NCI-H146 treated with DMSO at 0.1 percent for 48 hours (cell line): ENCODE data around the gene CCDC9.
A peak's percentile ranks its signal among the peaks of the same experiment; 100 is the strongest.
"Not testable (repeated sequence)": the region's sequence is repeated elsewhere in the genome, so short reads cannot be mapped to it uniquely, and the experiment has no call there.

Experiments
- DNase-seq: peaks from one replicate; lab custom pipeline; 2025; ENCODE audit not compliant: unreplicated experiment; lab: John Stamatoyannopoulos, UW

The CCDC9 gene

DNA sequence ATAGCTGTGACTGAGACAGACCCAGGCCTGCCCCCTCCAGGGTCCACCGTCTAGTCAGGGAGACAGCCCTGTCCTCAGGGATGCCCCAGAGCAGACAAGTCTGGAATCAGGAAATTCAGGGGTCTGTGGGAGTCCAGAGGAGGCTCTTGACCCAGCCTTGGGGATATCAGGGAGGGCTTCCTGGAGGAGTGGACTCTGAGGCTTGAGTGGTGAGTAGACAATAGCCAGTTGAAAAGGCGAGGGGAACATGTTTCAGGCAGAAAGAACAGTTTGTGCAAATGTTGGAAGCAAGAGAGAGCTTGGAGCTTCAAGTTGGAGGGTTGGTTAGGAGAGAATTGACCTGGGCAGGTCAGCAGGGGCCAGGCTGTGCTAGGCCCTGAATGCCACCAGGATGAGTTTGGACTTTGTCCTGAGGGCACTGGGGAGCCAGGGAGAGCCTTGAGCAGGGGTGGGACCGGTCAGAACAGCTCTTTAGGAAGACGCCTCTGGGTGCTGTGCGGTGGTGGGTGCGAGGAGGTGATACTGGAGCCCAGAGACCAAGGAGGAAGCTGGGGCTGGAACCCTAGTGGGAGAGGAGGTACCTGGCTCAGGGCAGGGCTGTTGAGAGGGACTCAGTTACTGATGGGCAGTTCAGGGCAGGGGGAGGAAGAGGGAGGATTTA is 2.7 kb downstream of the CCDC9 start:
- no peak for DNase-seq

DNA sequence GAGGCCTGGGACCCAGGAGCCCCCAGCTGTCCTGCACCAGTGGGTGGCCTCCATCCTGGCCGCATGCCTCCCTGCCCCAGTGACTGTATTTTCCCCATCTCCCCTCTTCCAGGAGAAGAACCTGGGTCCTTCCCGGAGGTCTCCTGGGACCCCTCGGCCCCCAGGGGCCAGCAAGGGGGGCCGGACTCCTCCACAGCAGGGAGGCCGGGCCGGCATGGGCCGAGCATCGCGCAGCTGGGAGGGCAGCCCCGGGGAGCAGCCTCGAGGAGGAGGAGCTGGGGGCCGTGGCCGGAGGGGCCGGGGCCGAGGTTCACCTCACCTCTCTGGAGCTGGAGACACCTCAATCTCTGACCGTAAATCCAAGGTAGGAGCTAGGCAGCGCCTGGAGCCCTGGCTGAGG is 4.2 kb downstream of the CCDC9 start:
- no peak for DNase-seq

DNA sequence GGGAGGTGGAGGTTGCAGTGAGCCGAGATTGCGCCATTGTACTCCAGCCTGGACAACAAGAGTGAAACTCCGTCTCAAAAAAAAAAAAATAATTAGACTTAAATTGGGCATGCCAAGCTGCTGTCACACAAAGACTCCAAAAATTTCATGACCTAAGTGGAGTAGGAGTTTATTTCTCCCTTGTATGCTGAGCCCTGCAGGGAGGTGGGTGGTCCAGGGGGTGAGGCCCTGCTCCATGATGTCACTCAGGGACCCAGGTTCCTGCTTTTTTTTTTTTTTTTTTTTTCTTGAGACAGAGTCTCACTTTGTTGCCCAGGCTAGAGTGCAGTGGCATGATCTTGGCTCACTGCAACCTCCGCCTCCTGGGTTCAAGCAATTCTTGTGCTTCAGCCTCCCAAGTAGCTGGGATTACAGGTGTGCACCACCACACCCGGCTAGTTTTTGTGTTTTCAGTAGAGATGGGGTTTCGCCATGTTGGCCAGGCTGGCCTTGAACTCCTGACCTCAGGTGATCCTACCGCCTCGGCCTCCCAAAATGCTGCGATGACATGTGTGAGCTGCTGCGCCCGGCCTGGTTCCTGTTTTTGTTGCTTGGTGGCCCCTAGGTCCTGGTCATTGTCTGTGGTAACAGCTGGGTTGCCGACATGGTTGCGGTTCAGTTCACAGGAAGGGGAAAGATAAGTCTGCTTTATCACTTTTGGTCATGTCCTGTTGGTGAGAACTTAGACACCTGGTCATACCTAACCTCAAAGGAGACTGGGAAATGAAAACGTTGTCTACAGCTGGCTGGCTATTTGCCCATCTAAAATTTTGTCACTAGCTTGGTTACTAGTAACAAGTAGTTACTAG is 5.8 kb downstream of the CCDC9 start:
- DNase-seq, result not testable (repeated sequence)

DNA sequence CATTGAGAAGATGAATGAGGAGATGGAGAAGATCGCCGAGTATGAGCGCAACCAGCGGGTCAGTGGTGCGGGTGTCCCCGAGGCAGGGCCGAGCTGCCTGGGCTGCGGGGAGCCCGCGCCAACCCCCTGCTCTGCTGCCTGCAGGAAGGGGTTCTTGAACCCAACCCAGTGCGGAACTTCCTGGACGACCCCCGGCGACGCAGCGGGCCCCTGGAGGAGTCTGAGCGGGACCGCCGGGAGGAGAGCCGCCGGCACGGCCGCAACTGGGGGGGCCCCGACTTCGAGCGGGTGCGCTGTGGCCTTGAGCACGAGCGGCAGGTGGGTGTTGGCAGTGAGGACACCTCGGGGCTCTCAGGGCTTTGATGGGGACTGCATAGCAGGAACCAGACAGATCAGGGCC is 8.3 kb downstream of the CCDC9 start:
- no peak for DNase-seq

DNA sequence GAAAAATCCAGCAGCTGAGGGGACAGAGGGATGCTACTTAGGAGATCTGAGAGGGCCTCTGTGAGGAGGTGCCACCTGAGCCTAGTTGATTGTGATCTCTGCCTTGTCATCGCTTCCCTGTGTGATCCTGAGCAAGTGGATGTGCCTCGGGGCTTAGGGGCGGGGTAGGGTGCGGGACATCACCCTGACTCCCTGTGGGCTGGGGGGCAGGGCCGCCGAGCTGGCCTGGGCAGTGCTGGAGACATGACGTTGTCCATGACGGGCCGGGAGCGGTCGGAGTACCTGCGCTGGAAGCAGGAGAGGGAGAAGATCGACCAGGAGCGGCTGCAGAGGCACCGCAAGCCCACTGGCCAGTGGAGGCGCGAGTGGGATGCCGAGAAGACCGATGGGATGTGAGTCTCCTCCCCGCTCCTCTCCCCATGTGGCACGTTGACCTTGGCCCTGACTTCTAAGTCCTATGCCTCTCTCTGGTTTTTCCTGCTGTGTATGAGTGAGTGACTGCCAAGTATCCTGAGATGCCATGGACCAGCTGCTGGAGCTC is 10.1 kb downstream of the CCDC9 start:
- no peak for DNase-seq

DNA sequence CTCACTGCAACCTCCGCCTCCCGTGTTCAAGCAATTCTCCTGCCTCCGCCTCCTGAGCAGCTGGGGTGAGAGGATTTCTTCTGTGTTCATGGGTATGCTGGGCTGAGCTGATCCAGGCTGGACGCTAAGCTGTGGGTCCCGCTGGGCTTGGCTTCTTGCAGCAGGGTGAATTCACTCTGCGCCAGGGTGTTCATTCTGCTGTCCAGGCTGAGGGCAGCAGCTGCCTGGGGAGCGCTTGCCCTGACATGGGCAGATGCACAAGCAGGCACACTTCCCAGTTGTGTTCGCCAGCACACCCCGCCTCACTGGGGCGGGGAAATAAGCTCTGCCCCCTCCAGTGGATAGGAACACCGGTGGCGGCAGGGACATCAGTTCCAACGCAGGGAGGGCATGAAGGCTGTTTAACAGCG is 11.0 kb downstream of the CCDC9 start:
- DNase-seq, result no peak

DNA sequence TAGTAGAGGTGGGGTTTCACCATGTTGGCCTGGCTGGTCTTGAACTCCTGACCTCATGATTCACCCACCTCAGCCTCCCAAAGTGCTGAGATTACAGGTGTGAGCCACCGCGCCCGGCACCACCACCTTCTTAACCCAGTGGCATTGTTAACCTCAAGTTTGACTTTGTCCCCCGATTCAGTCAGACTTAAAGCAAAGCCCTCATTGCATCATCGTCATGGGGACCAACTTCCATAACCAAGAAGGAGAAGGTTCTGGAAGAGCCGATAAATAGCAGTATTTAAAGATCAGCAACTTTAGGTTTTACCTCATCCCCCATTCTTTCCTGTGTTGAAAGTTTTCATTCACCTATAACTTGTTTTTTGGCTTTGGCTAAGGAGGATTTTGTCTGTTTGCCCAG is 11.7 kb downstream of the CCDC9 start:
- no peak for DNase-seq

DNA sequence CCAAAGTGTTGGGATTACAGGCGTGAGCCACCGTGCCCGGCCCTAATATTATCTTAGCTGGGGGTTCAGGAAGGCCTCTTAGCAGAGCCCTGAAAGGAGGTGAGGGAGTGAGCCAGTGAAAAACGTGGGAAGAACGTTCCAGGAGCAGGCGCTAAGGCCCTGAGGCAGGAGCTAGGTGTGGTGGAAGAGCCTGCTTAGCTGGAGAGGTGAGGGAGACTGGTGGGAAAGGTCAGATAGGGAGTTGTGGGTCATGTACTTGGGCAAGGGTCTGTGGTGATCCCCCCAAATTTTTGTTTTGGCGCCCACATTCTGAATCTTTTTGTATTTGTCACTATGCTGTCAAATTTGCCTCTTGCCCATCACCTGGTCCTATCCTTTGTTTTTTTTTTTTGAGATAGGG is 13.3 kb downstream of the CCDC9 start:
- no peak for DNase-seq

DNA sequence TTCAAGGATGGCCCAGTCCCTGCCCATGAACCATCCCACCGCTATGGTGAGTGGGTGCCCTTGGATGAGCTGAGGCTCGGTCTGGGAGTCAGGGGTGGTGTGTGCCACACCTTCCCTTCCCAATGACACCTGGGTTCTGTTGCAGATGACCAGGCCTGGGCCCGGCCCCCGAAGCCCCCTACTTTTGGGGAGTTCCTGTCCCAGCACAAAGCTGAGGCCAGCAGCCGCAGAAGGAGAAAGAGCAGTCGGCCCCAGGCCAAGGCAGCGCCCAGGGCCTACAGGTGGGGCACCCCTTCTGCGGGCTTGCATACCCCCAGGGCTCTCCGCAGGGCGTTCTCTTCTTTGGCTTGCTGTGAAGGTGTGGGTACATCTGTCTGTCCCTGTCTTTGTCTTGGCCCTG is 14.1 kb downstream of the CCDC9 start:
- DNase-seq, result no peak

DNA sequence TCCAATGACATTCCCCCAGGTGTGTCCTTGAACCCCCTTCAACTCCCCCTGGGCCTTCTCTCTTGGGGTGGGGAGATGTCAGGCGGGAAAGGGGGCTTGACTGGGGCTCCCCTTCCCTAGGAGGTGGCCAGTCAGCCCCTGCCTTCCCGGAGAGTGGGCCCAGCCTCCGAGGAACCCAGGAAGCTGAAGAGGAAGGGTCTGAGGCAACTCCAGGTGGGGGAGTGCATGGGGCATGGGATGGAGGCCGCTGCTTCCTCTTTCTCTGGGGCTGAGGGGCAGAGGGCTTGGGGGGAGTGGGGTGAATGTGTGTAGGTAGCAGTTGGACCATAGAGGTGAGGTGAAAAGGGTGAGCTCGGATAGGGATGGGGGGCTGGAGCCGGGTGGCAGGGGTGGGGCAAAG is 15.6 kb downstream of the CCDC9 start:
- DNase-seq, result no peak

DNA sequence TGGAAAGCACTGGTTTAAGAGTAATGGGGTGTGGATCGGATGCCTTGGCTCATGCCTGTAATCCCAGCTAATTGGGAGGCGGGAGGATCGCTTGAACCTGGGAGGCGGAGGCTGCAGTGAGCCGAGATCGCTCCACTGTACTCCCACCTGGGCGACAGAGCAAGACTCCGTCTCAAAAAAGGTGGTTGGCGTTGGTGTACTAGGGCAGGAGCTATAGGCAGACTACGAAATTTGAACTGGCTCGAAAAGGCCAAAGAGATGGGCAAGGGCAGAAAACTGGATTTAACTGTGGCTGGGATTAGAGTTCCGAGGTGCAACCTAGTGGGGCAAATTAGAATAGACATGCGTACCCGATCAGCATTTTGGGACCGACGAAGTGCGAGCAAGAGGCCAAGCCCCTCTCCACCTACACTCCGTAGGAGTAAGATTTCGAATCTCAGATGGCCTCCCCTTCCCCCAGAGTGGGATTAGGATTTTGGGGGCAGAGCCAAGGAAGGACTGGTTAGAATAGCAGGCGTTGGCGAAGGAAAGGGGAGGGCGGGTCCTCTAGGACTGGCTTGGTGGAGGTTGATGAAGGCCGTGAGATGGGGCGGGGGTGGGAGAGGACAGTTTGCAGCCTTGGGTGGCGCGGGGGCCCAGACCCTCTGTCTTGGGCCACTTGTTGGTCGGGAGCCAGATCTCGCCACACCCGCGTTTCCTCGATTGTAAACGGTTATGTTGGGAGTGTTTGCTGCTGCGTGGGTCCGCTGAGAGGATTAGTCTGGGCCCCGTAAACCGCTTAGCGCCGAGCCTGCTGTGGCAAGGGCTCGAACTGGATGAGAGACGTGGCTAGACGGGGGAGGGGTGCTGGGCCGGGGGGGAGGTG is 16.4 kb downstream of the CCDC9 start:
- no peak for DNase-seq

DNA sequence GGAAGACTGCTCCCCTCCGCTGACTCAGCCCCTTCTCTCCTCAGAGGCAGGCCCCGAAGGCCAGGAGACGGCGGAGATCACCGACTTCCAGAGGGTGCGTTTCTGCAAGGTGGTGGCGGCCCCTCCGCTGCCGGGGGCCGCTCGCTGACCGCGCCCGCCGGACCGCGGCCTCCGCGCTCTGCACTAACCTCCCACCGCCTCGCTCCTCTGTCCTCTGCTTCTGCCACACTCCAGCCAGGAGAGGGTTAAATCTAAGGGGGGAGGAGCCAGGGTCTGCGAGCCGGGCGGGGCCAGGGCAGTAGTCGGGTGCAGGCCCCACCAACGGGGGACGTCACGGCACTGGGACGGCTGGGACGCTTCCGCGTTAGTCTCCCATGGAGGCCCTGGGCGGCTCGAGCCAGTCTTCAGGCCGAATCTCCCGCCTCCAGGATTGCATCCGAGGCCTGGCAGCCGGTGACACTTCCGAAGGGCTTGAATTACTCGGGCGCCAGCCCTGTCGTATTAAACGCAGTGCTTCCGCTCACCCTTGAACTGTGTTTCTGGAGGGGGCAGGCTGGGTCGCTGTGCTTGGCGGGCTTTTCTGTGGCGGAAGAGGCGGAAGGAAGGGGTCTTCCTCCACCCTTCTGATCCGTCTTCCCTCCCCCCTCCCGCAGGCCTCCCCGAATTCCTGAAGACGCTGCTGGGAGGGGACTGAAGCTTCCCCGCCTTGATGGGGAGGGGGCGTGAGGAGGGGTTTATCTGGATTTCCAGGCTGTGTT is 17.2 kb downstream of the CCDC9 start:
- peak; percentile 77 for DNase-seq

DNA sequence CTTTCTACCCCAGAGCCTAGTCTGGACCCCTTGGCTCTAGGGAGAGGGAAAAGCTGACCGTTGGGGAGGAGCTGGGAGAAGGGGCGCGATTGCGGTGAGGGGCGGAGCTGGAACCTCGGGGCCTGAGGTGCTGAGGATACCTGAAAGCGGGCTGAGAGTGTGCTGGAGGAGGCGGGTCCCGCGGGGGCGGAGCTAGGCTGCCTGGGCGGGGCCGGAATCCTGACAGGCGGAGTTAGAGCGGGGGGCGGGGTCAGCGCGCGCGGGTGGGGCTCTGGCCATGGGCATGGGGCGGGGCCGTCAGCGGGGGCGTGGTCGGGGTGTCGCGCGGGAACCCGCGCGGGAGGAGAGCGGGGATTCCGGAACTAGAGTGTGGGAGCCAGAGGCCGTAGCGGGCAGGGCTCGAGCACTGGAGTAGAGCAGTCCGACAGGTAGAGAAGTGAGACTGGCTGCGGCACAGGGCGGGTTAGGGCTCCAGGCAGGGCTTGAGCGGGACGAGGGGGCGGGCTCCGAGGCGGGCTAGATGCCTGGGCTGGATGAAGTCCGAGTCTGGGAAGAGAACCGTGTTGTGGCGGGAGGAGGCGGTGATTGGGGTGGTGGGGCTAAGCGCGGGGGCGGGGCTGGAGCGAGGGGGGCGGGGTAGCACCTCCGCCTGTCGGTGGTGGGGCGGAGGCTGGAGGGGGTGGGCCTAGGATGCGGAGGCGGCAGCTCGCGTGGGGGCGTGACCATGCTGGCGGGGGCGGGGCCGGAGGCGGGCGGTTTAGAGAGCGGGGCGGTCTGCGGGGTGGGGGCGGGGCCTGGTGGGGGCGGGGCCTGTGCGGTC is 18.0 kb downstream of the CCDC9 start, which contains the start of gene INAFM1:
INAFM1 (plus strand) TSS at position 815 of the 820 bp plus-strand sequence. CDS start 35 bp downstream, outside the sequence.
- peak; percentile 87 for DNase-seq

DNA sequence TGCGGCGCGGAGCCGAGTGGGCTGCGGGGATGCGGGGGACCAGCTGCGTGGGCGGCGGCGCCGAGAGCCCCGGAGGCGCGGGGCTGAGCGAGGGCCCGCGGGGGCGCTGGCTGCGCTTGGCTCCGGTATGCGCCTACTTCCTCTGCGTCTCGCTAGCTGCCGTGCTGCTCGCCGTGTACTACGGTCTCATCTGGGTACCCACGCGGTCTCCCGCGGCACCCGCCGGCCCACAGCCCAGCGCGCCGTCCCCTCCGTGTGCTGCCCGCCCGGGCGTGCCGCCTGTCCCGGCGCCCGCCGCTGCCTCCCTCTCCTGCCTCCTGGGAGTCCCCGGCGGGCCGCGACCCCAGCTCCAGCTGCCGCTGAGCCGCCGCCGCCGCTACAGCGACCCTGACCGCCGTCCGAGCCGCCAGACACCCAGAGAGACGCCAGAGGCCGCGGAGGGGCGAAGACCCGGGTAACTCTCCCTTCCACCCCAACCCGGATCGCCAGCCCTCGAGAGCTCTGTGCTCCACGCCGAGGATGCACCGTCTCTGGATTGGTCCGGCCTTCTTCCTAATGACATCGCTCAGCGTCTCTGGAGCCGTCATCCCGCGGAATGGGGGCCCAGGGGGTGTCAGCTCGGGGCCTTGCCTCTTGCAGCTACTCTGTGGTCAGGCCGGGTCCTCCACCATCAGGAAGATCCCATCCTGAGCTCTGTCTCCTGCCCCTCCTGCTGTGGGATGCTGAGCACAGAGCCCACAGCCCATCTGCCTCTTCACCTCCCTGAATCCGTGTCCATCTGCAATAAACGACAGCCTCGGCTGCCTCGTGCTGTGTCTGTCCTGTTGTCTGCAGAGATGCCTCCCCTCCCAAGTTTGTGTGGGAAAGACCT is 18.8 kb downstream of the CCDC9 start:
- DNase-seq, result no peak

DNA sequence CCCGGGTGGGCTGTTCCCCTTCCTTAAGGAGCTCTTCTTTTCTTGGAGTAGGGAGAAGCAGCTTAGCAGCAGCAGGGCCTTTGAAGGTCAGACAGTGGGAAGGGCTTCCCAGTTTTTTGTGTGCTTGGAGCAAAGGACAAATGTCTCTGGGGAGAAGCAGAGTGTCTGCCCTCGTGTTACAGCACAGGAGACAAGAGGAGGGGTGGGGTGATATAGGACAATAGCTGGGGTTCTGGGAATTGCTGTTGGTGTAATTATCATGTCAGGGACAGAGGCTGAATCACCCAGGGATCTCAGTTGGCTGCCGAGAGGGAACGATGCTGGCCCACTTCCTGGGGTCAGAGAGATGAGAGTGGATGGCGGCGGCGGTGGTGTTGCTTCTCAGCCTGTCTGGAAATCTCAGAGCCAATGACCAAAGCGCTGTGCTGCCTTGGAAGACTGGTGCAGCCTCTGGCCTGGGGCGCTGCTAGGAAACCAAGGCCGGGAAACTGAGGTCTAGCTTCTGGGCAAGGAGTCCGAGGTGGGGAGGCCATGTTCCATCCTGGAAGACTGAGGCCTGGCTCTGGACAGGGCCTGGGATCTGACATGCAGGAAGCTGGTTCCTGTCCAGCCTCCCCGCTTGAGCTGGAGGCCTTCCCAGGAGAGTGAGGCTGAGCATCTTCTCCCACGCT is 19.6 kb downstream of the CCDC9 start:
- DNase-seq, result no peak

DNA sequence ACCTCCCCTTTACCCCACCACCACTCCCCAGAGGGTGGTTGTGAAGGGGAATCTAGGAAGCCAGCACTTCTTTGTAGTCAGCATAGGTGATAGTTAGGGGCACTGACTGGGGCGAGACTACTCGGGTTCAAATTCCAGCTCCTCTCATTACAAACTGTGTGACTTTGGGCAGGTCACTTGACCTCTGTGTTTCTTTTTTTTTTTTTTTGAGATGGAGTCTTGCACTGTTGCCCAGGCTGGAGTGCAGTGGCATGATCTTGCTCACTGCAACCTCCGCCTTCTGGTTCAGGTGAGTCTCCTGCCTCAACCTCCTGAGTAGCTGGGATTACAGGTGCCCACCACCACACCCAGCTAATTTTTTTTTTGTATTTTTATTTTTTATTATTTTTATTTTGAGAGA is 20.2 kb downstream of the CCDC9 start:
- not testable (repeated sequence) for DNase-seq

DNA sequence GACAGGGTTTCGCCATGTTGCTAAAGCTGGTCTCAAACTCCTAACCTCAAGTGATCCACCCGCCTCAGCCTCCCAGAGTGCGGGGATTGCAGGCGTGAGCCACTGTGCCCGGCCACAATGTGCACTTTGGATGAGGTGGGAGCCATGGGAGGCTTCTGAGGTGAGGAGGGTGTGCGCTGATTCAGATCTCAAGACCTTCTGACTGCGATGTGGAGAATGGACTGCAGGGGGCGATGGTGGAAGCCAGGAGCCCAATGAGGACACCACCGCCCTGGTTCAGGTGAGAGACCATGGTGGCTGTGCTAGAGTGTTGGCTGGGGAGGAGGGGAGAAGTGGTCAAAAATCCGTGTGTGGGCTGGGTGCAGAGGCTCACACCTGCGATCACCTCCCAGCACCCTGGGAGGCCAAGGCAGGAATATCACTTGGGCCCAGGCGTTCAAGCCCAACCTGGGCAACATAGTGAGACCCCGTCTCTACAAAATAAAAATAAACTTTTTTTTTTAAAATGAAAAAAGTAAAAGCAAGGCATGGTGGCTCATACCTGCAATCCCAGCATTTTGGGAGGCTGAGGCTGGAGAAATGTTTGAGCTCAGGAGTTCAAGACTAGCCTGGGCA is 24.0 kb downstream of the CCDC9 start:
- no peak for DNase-seq
